IMR-90 (cell line): ENCODE measurements around the gene ANK2. TPM values are rescaled to one million over a fixed set of nuclear protein-coding genes. Genes with fewer than 3 reads are reported as not detected.

Experiments used
- ATAC-seq: fragments of 200-7000 bp; cut with Tn5 transposase; 2 replicates; pipeline ENCODE4 v1.9.1; 2020; ENCODE audit warnings: low read depth, mild to moderate bottlenecking, moderate library complexity
- BruUV-seq: library from RNA; stranded (reverse); fragments of 400-500 nt; replicated peaks from 2 replicates; lab custom pipeline; 2021; lab: Mats Ljungman, UMichigan
- CTCF ChIA-PET: fragments of 300-600 bp; formaldehyde crosslinking; extraction: SDS; loops from one replicate; lab custom pipeline; 2021; ENCODE audit warnings: antibody characterized with exemption; lab: Yijun Ruan, JAX
- POLR2A ChIA-PET: fragments of 300-600 bp; sonication (Branson Sonifier 250); formaldehyde crosslinking; loops from one replicate; lab custom pipeline; 2022; ENCODE audit warnings: antibody characterized with exemption; ENCODE audit not compliant: unreplicated experiment; lab: Charles Lee
- DNase-seq: peaks from one replicate; pipeline ENCODE4 v3.0.0; 2013
- H2AFZ ChIP-seq: replicated peaks from 2 replicates; pipeline ENCODE3; 2013; ENCODE audit warnings: low read length, mild to moderate bottlenecking; ENCODE audit not compliant: poor library complexity
- H2AK5ac ChIP-seq: 2 replicates; pipeline ENCODE4 v1.6.1; 2013; ENCODE audit warnings: low read depth, low read length, inconsistent platforms
- H2AK9ac ChIP-seq: replicated peaks from 2 replicates; pipeline ENCODE3; 2013; ENCODE audit warnings: mild to moderate bottlenecking, low read depth, low read length, moderate library complexity; ENCODE audit not compliant: poor library complexity
- H2BK120ac ChIP-seq: 2 replicates; pipeline ENCODE4 v1.6.1; 2013; ENCODE audit warnings: low read depth, low read length, inconsistent platforms
- H2BK15ac ChIP-seq: 3 replicates; pipeline ENCODE4 v1.6.1; 2013; ENCODE audit warnings: low read depth, low read length, inconsistent platforms
- H2BK20ac ChIP-seq: 2 replicates; pipeline ENCODE4 v1.6.1; 2013; ENCODE audit warnings: low read depth, mild to moderate bottlenecking, inconsistent platforms, low read length, moderate library complexity
- H2BK5ac ChIP-seq: 2 replicates; pipeline ENCODE4 v1.6.1; 2013; ENCODE audit warnings: mild to moderate bottlenecking, low read depth, low read length, inconsistent platforms; ENCODE audit not compliant: poor library complexity, severe bottlenecking
- H3K14ac ChIP-seq: replicated peaks from 2 replicates; pipeline ENCODE4 v1.6.1; 2013; ENCODE audit warnings: low read depth, low read length, inconsistent platforms
- H3K18ac ChIP-seq: 2 replicates; pipeline ENCODE4 v1.6.1; 2013; ENCODE audit warnings: low read depth, low read length, control low read depth
- H3K23ac ChIP-seq: 2 replicates; pipeline ENCODE4 v1.6.1; 2013; ENCODE audit warnings: low read depth, low read length, inconsistent platforms
- H3K27ac ChIP-seq: 2 replicates; pipeline ENCODE4 v1.5.1; 2013; ENCODE audit warnings: mild to moderate bottlenecking, control low read depth, low read length; ENCODE audit not compliant: insufficient read depth
- H3K27me3 ChIP-seq: 2 replicates; pipeline ENCODE4 v1.6.1; 2013; ENCODE audit warnings: low read length; ENCODE audit not compliant: control insufficient read depth, insufficient read depth
- H3K36me3 ChIP-seq: 2 replicates; pipeline ENCODE4 v1.6.1; 2013; ENCODE audit warnings: low read length, mixed read lengths; ENCODE audit not compliant: control insufficient read depth, insufficient read depth
- H3K4ac ChIP-seq: 2 replicates; pipeline ENCODE4 v1.6.1; 2013; ENCODE audit warnings: low read depth, low read length, inconsistent platforms
- H3K4me1 ChIP-seq: 2 replicates; pipeline ENCODE4 v1.6.1; 2013; ENCODE audit warnings: low read length, mixed read lengths; ENCODE audit not compliant: control insufficient read depth, insufficient read depth
- H3K4me2 ChIP-seq: 2 replicates; pipeline ENCODE4 v1.6.1; 2013; ENCODE audit warnings: low read depth, mild to moderate bottlenecking, control low read depth, low read length, moderate library complexity
- H3K4me3 ChIP-seq: 2 replicates; pipeline ENCODE4 v1.5.1; 2013; ENCODE audit warnings: low read depth, mild to moderate bottlenecking, control low read depth, low read length, moderate library complexity; ENCODE audit not compliant: insufficient read depth
- H3K56ac ChIP-seq: 2 replicates; pipeline ENCODE4 v1.6.1; 2013; ENCODE audit warnings: low read length, inconsistent platforms; ENCODE audit not compliant: insufficient read depth; ENCODE audit errors: extremely low read depth
- H3K79me1 ChIP-seq, 2 experiments: 2 replicates each; pipeline ENCODE4 v1.6.1; 2013; ENCODE audit warnings: low read length in 2 of 2, inconsistent platforms in 1 of 2, low read depth in 1 of 2
- H3K9ac ChIP-seq: 2 replicates; pipeline ENCODE4 v1.6.1; 2013; ENCODE audit warnings: low read depth, low read length, control low read depth
- H3K9me1 ChIP-seq: 2 replicates; pipeline ENCODE4 v1.6.1; 2013; ENCODE audit warnings: low read length, inconsistent platforms; ENCODE audit not compliant: insufficient read depth
- H3K9me3 ChIP-seq: 2 replicates; pipeline ENCODE4 v1.6.1; 2013; ENCODE audit warnings: low read length; ENCODE audit not compliant: control insufficient read depth, insufficient read depth
- H4K20me1 ChIP-seq: 2 replicates; pipeline ENCODE4 v1.6.1; 2013; ENCODE audit warnings: low read length, inconsistent platforms; ENCODE audit not compliant: insufficient read depth
- H4K5ac ChIP-seq: 2 replicates; pipeline ENCODE4 v1.6.1; 2013; ENCODE audit warnings: mild to moderate bottlenecking, low read depth, low read length, control low read depth
- H4K8ac ChIP-seq, 2 experiments: 2 replicates each; pipeline ENCODE4 v1.6.1; 2013; ENCODE audit warnings: low read depth in 2 of 2, low read length in 2 of 2, control low read depth in 1 of 2, inconsistent platforms in 1 of 2
- H4K91ac ChIP-seq: 2 replicates; pipeline ENCODE4 v1.6.1; 2013; ENCODE audit warnings: low read depth, low read length, inconsistent platforms; ENCODE audit not compliant: insufficient read depth
- BHLHE40 ChIP-seq: fragments of 150-350 bp; IDR thresholded peaks from 2 replicates; pipeline ENCODE4 v1.6.1; 2016; ENCODE audit warnings: mild to moderate bottlenecking, low read depth, low read length
- CEBPB ChIP-seq: IDR thresholded peaks from 2 replicates; pipeline ENCODE4 v1.6.1; 2012; ENCODE audit warnings: low read depth, low read length, improper control_type of control experiment
- CHD1 ChIP-seq: IDR thresholded peaks from 2 replicates; pipeline ENCODE4 v1.6.1; 2012; ENCODE audit warnings: low read depth, low read length, improper control_type of control experiment
- FOS ChIP-seq: fragments of 150-350 bp; IDR thresholded peaks from 2 replicates; pipeline ENCODE4 v1.6.1; 2016; ENCODE audit warnings: low read depth, low read length
- MAFK ChIP-seq: IDR thresholded peaks from 2 replicates; pipeline ENCODE4 v1.6.1; 2012; ENCODE audit warnings: low read depth, low read length, improper control_type of control experiment
- MAZ ChIP-seq: IDR thresholded peaks from 2 replicates; pipeline ENCODE4 v1.6.1; 2012; ENCODE audit warnings: low read depth, mild to moderate bottlenecking, low read length, improper control_type of control experiment, moderate library complexity, borderline replicate concordance
- MXI1 ChIP-seq: IDR thresholded peaks from 2 replicates; pipeline ENCODE4 v1.6.1; 2012; ENCODE audit warnings: low read depth, mild to moderate bottlenecking, low read length, moderate library complexity, borderline replicate concordance
- NFE2L2 ChIP-seq: fragments of 150-350 bp; IDR thresholded peaks from 2 replicates; pipeline ENCODE4 v1.6.1; 2016; ENCODE audit warnings: low read depth, mild to moderate bottlenecking, low read length
- POLR2A ChIP-seq: IDR thresholded peaks from 2 replicates; pipeline ENCODE4 v1.6.1; 2012; ENCODE audit warnings: mild to moderate bottlenecking, low read depth, low read length
- RAD21 ChIP-seq: IDR thresholded peaks from 2 replicates; pipeline ENCODE4 v1.6.1; 2012; ENCODE audit warnings: low read length, improper control_type of control experiment
- RCOR1 ChIP-seq: IDR thresholded peaks from 2 replicates; pipeline ENCODE4 v1.6.1; 2012; ENCODE audit warnings: mild to moderate bottlenecking, low read length, improper control_type of control experiment; ENCODE audit not compliant: insufficient replicate concordance
- RFX5 ChIP-seq: IDR thresholded peaks from 2 replicates; pipeline ENCODE4 v1.8.0; 2012; ENCODE audit warnings: low read depth, mild to moderate bottlenecking, low read length, moderate library complexity
- SMC3 ChIP-seq: fragments of 150-350 bp; IDR thresholded peaks from 2 replicates; pipeline ENCODE4 v1.6.1; 2016; ENCODE audit warnings: low read depth, mild to moderate bottlenecking, antibody characterized with exemption, low read length, moderate library complexity
- WGBS, 2 experiments: methylation state at CpG; one replicate each; pipeline versions ENCODE4 v1.1.5 to v1.1.7; 2013; ENCODE audit warnings: missing lambda C conversion rate in 2 of 2; ENCODE audit not compliant: insufficient read length in 1 of 2; ENCODE audit errors: extremely low coverage in 2 of 2; 5-methylcytosine and 5-hydroxymethylcytosine counted together
- dilution Hi-C: fragments of 300-500 bp; cut with HindIII; formaldehyde crosslinking; loops from one replicate; pipeline ENCODE4 v1.14.3; 2018; ENCODE audit warnings: low sequenced_read_pairs; ENCODE audit not compliant: unreplicated experiment
- in situ Hi-C: fragments of 300-500 bp; cut with MboI; formaldehyde crosslinking; loops from 3 replicates; pipeline ENCODE4 v1.14.3; 2019; ENCODE audit warnings: low sequenced_read_pairs, inconsistent platforms, mixed read lengths
- intact Hi-C: fragments of 100-400 bp; cut with micrococcal nuclease; formaldehyde crosslinking; loops from 2 replicates; pipeline ENCODE4 v1.10.0; 2022
- polyA plus RNA-seq, 3 experiments: library from polyadenylated mRNA; depleted of rRNA; stranded (reverse); fragments of >200 nt; gene quantifications; 2 replicates each; pipeline ENCODE4 v1.2.3, GENCODE V29; 2012; ENCODE audit warnings: low replicate concordance in 1 of 3
- total RNA-seq: library from RNA; depleted of rRNA; stranded (reverse); fragments of >200 nt; gene quantifications from 2 replicates; pipeline ENCODE4 v1.2.3, GENCODE V29; 2012
- TF ChIP-seq, protein P1 (sequence below): fragments of 150-350 bp; IDR thresholded peaks from 2 replicates; pipeline ENCODE4 v1.6.1; 2017; ENCODE audit warnings: mild to moderate bottlenecking, antibody characterized with exemption, low read length, low read depth
- TF ChIP-seq, protein P2 (sequence below): conservative IDR thresholded peaks from 2 replicates; pipeline ENCODE4 v1.5.1; 2012; ENCODE audit warnings: mild to moderate bottlenecking, low read depth, low read length, improper control_type of control experiment
- TF ChIP-seq, protein P3 (sequence below): fragments of 150-350 bp; IDR thresholded peaks from 2 replicates; pipeline ENCODE4 v1.6.1; 2016; ENCODE audit warnings: low read depth, mild to moderate bottlenecking, low read length, moderate library complexity, borderline replicate concordance

ANK2 gene
- total and polyA plus RNA-seq, 2 of the 4 experiments (the other 2 are of a cell fraction) = 0.82 to 6.6 TPM

DNA sequence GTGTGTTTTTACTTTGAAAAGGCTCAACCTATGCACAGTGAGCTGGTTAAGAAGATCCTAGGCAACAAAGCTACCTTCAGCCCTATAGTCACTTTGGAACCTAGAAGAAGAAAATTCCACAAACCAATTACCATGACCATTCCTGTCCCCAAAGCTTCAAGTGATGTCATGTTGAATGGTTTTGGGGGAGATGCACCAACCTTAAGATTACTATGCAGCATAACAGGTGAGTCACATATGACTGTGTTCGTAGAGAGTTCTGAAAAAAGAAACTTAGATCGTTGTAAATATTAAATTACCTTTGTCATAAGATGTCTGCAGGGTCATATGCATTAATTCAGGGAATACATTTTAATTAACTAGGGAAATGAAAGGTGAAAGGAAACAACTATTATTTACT lies 287.1 kb downstream of the ANK2 start:
- in situ Hi-C loops = no loop called here
- no peaks in the 10 kb centered on the region for H3K36me3 ChIP-seq
- dilution Hi-C loops = no loop called here
- intact Hi-C loops = no loop called here
- H3K4ac ChIP-seq = no peak overlapping the region
- H4K91ac ChIP-seq = no peak overlapping the region
- H3K27me3 ChIP-seq = no peaks in the 10 kb centered on the region; the same call in 1 of the 2 replicates
- no peaks in the 10 kb centered on the region for H3K79me1 ChIP-seq
- H2AK5ac ChIP-seq = no peak overlapping the region
- CTCF ChIA-PET = no interaction called here
- WGBS, 2 experiments = no CpG with 5 or more reads among the region's 2 CpGs
- no peak overlapping the region for H3K4me3 ChIP-seq
- H2AFZ ChIP-seq = no peak overlapping the region
- H3K9me1 ChIP-seq = no peaks in the 10 kb centered on the region
- no peak overlapping the region for H2BK120ac ChIP-seq
- H3K18ac ChIP-seq = no peak overlapping the region
- BruUV-seq = no TSS peak
- H3K4me2 ChIP-seq = no peak overlapping the region
- POLR2A ChIA-PET = no interaction called here
- H2BK20ac ChIP-seq = no peak overlapping the region
- H3K14ac ChIP-seq = no peak overlapping the region
- H3K56ac ChIP-seq = no peak overlapping the region
- no peak overlapping the region for H2BK5ac ChIP-seq
- H4K8ac ChIP-seq = no peak overlapping the region
- no peak for TF ChIP-seq CHD1
- no peak for TF ChIP-seq CEBPB
- TF ChIP-seq NFE2L2 = no peak
- no peak for TF ChIP-seq POLR2A
- TF ChIP-seq, protein P1, sequence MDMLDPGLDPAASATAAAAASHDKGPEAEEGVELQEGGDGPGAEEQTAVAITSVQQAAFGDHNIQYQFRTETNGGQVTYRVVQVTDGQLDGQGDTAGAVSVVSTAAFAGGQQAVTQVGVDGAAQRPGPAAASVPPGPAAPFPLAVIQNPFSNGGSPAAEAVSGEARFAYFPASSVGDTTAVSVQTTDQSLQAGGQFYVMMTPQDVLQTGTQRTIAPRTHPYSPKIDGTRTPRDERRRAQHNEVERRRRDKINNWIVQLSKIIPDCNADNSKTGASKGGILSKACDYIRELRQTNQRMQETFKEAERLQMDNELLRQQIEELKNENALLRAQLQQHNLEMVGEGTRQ = no peak
- TF ChIP-seq RCOR1 = no peak
- TF ChIP-seq MAFK = no peak
- no peak for TF ChIP-seq SMC3
- TF ChIP-seq RAD21 = no peak
- no peak for TF ChIP-seq MXI1
- no peak for TF ChIP-seq RFX5
- TF ChIP-seq, protein P2, sequence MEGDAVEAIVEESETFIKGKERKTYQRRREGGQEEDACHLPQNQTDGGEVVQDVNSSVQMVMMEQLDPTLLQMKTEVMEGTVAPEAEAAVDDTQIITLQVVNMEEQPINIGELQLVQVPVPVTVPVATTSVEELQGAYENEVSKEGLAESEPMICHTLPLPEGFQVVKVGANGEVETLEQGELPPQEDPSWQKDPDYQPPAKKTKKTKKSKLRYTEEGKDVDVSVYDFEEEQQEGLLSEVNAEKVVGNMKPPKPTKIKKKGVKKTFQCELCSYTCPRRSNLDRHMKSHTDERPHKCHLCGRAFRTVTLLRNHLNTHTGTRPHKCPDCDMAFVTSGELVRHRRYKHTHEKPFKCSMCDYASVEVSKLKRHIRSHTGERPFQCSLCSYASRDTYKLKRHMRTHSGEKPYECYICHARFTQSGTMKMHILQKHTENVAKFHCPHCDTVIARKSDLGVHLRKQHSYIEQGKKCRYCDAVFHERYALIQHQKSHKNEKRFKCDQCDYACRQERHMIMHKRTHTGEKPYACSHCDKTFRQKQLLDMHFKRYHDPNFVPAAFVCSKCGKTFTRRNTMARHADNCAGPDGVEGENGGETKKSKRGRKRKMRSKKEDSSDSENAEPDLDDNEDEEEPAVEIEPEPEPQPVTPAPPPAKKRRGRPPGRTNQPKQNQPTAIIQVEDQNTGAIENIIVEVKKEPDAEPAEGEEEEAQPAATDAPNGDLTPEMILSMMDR = no peak
- no peak for TF ChIP-seq MAZ
- TF ChIP-seq, protein P3, sequence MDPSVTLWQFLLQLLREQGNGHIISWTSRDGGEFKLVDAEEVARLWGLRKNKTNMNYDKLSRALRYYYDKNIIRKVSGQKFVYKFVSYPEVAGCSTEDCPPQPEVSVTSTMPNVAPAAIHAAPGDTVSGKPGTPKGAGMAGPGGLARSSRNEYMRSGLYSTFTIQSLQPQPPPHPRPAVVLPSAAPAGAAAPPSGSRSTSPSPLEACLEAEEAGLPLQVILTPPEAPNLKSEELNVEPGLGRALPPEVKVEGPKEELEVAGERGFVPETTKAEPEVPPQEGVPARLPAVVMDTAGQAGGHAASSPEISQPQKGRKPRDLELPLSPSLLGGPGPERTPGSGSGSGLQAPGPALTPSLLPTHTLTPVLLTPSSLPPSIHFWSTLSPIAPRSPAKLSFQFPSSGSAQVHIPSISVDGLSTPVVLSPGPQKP = no peak
- no peak for TF ChIP-seq FOS
- no peak for TF ChIP-seq BHLHE40
- no peaks in the 10 kb centered on the region for H4K20me1 ChIP-seq
- no peaks in the 10 kb centered on the region for H3K4me1 ChIP-seq
- H2AK9ac ChIP-seq = no peak overlapping the region
- DNase-seq (no peak), ATAC-seq (no peak)
- no peak overlapping the region for H3K27ac ChIP-seq
- no peak overlapping the region for H3K9ac ChIP-seq
- H3K23ac ChIP-seq = no peak overlapping the region
- no peak overlapping the region for H2BK15ac ChIP-seq
- no peaks in the 10 kb centered on the region for H3K9me3 ChIP-seq
- H4K5ac ChIP-seq = no peak overlapping the region
